ENCODE results near the gene KIFAP3. TPM values are rescaled to one million over a fixed set of nuclear protein-coding genes. Genes with fewer than 3 reads are reported as not detected.

KIFAP3 gene
- total RNA-seq, 1 experiment from 2014 or later = 2.3 TPM

DNA sequence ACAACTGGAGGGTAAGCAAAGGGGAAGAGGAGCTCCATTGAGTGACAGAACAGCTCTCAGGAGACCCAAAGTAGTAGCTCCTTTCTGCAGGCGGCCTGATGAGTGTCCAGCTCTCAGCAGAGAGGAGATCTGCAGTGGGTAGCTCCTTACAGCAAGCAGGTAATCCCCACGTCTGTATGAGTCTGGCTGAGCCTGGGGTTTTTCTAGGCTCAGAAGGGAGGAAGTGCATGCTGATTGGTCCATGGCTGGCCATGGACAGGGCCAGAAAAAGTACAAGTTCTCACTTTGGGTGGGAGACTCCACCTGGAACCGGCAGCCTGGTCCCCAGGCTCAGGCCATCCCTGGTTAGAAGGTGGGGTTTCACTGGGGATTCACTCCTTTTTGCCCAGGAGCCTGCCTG is 129.9 kb downstream of the KIFAP3 start:
- Mint-ChIP-seq H3K27me3 (ENCODE audit: low read depth) (no peaks in the 10 kb centered on the region), H3K27ac (no peak overlapping the region), H3K9me3 (no peaks in the 10 kb centered on the region), H3K4me3 (no peak overlapping the region), H3K4me1 (no peaks in the 10 kb centered on the region), H3K36me3 (no peaks in the 10 kb centered on the region)
- no peak for DNase-seq (ENCODE audit: low spot score)
- TF ChIP-seq ATF1 (CRISPR knock-in tag; IDR thresholded peaks at IDR 0.05) = no peak
- no peak for TF ChIP-seq RORB (CRISPR knock-in tag; IDR thresholded peaks at IDR 0.05)
- TF ChIP-seq, protein P1, sequence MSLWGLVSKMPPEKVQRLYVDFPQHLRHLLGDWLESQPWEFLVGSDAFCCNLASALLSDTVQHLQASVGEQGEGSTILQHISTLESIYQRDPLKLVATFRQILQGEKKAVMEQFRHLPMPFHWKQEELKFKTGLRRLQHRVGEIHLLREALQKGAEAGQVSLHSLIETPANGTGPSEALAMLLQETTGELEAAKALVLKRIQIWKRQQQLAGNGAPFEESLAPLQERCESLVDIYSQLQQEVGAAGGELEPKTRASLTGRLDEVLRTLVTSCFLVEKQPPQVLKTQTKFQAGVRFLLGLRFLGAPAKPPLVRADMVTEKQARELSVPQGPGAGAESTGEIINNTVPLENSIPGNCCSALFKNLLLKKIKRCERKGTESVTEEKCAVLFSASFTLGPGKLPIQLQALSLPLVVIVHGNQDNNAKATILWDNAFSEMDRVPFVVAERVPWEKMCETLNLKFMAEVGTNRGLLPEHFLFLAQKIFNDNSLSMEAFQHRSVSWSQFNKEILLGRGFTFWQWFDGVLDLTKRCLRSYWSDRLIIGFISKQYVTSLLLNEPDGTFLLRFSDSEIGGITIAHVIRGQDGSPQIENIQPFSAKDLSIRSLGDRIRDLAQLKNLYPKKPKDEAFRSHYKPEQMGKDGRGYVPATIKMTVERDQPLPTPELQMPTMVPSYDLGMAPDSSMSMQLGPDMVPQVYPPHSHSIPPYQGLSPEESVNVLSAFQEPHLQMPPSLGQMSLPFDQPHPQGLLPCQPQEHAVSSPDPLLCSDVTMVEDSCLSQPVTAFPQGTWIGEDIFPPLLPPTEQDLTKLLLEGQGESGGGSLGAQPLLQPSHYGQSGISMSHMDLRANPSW (CRISPR knock-in tag; conservative IDR thresholded peaks at IDR 0.05; ENCODE audit: low read depth) = no peak
- no peak for TF ChIP-seq SOX15 (CRISPR knock-in tag; IDR thresholded peaks at IDR 0.05)
- no peak for TF ChIP-seq TEAD4 (CRISPR knock-in tag; IDR thresholded peaks at IDR 0.05)
- TF ChIP-seq NFATC4 (CRISPR knock-in tag; IDR thresholded peaks at IDR 0.05) = no peak
- TF ChIP-seq, protein P2, sequence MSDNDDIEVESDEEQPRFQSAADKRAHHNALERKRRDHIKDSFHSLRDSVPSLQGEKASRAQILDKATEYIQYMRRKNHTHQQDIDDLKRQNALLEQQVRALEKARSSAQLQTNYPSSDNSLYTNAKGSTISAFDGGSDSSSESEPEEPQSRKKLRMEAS (CRISPR knock-in tag; IDR thresholded peaks at IDR 0.05) = no peak
- TF ChIP-seq SMAD3 (CRISPR knock-in tag; IDR thresholded peaks at IDR 0.05; ENCODE audit: borderline replicate concordance) = no peak
- TF ChIP-seq NR3C1 (CRISPR knock-in tag; conservative IDR thresholded peaks at IDR 0.05; ENCODE audit: low read depth) = no peak
- TF ChIP-seq, protein P3, sequence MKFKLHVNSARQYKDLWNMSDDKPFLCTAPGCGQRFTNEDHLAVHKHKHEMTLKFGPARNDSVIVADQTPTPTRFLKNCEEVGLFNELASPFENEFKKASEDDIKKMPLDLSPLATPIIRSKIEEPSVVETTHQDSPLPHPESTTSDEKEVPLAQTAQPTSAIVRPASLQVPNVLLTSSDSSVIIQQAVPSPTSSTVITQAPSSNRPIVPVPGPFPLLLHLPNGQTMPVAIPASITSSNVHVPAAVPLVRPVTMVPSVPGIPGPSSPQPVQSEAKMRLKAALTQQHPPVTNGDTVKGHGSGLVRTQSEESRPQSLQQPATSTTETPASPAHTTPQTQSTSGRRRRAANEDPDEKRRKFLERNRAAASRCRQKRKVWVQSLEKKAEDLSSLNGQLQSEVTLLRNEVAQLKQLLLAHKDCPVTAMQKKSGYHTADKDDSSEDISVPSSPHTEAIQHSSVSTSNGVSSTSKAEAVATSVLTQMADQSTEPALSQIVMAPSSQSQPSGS (CRISPR knock-in tag; IDR thresholded peaks at IDR 0.05; ENCODE audit: borderline replicate concordance, low read depth) = no peak
- TF ChIP-seq, protein P4, sequence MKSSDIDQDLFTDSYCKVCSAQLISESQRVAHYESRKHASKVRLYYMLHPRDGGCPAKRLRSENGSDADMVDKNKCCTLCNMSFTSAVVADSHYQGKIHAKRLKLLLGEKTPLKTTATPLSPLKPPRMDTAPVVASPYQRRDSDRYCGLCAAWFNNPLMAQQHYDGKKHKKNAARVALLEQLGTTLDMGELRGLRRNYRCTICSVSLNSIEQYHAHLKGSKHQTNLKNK (CRISPR knock-in tag; IDR thresholded peaks at IDR 0.05) = no peak
- TF ChIP-seq, protein P5, sequence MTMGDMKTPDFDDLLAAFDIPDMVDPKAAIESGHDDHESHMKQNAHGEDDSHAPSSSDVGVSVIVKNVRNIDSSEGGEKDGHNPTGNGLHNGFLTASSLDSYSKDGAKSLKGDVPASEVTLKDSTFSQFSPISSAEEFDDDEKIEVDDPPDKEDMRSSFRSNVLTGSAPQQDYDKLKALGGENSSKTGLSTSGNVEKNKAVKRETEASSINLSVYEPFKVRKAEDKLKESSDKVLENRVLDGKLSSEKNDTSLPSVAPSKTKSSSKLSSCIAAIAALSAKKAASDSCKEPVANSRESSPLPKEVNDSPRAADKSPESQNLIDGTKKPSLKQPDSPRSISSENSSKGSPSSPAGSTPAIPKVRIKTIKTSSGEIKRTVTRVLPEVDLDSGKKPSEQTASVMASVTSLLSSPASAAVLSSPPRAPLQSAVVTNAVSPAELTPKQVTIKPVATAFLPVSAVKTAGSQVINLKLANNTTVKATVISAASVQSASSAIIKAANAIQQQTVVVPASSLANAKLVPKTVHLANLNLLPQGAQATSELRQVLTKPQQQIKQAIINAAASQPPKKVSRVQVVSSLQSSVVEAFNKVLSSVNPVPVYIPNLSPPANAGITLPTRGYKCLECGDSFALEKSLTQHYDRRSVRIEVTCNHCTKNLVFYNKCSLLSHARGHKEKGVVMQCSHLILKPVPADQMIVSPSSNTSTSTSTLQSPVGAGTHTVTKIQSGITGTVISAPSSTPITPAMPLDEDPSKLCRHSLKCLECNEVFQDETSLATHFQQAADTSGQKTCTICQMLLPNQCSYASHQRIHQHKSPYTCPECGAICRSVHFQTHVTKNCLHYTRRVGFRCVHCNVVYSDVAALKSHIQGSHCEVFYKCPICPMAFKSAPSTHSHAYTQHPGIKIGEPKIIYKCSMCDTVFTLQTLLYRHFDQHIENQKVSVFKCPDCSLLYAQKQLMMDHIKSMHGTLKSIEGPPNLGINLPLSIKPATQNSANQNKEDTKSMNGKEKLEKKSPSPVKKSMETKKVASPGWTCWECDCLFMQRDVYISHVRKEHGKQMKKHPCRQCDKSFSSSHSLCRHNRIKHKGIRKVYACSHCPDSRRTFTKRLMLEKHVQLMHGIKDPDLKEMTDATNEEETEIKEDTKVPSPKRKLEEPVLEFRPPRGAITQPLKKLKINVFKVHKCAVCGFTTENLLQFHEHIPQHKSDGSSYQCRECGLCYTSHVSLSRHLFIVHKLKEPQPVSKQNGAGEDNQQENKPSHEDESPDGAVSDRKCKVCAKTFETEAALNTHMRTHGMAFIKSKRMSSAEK (CRISPR knock-in tag; IDR thresholded peaks at IDR 0.05; ENCODE audit: borderline replicate concordance) = no peak
- TF ChIP-seq, protein P6, sequence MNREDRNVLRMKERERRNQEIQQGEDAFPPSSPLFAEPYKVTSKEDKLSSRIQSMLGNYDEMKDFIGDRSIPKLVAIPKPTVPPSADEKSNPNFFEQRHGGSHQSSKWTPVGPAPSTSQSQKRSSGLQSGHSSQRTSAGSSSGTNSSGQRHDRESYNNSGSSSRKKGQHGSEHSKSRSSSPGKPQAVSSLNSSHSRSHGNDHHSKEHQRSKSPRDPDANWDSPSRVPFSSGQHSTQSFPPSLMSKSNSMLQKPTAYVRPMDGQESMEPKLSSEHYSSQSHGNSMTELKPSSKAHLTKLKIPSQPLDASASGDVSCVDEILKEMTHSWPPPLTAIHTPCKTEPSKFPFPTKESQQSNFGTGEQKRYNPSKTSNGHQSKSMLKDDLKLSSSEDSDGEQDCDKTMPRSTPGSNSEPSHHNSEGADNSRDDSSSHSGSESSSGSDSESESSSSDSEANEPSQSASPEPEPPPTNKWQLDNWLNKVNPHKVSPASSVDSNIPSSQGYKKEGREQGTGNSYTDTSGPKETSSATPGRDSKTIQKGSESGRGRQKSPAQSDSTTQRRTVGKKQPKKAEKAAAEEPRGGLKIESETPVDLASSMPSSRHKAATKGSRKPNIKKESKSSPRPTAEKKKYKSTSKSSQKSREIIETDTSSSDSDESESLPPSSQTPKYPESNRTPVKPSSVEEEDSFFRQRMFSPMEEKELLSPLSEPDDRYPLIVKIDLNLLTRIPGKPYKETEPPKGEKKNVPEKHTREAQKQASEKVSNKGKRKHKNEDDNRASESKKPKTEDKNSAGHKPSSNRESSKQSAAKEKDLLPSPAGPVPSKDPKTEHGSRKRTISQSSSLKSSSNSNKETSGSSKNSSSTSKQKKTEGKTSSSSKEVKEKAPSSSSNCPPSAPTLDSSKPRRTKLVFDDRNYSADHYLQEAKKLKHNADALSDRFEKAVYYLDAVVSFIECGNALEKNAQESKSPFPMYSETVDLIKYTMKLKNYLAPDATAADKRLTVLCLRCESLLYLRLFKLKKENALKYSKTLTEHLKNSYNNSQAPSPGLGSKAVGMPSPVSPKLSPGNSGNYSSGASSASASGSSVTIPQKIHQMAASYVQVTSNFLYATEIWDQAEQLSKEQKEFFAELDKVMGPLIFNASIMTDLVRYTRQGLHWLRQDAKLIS (CRISPR knock-in tag; IDR thresholded peaks at IDR 0.05; ENCODE audit: borderline replicate concordance) = no peak
- no peak for TF ChIP-seq ELF4 (CRISPR knock-in tag; IDR thresholded peaks at IDR 0.05; ENCODE audit: low read depth)
- TF ChIP-seq TP53 (CRISPR knock-in tag; IDR thresholded peaks at IDR 0.05) = no peak
- no peak for TF ChIP-seq CREM (CRISPR knock-in tag; IDR thresholded peaks at IDR 0.05)
- TF ChIP-seq, protein P7, sequence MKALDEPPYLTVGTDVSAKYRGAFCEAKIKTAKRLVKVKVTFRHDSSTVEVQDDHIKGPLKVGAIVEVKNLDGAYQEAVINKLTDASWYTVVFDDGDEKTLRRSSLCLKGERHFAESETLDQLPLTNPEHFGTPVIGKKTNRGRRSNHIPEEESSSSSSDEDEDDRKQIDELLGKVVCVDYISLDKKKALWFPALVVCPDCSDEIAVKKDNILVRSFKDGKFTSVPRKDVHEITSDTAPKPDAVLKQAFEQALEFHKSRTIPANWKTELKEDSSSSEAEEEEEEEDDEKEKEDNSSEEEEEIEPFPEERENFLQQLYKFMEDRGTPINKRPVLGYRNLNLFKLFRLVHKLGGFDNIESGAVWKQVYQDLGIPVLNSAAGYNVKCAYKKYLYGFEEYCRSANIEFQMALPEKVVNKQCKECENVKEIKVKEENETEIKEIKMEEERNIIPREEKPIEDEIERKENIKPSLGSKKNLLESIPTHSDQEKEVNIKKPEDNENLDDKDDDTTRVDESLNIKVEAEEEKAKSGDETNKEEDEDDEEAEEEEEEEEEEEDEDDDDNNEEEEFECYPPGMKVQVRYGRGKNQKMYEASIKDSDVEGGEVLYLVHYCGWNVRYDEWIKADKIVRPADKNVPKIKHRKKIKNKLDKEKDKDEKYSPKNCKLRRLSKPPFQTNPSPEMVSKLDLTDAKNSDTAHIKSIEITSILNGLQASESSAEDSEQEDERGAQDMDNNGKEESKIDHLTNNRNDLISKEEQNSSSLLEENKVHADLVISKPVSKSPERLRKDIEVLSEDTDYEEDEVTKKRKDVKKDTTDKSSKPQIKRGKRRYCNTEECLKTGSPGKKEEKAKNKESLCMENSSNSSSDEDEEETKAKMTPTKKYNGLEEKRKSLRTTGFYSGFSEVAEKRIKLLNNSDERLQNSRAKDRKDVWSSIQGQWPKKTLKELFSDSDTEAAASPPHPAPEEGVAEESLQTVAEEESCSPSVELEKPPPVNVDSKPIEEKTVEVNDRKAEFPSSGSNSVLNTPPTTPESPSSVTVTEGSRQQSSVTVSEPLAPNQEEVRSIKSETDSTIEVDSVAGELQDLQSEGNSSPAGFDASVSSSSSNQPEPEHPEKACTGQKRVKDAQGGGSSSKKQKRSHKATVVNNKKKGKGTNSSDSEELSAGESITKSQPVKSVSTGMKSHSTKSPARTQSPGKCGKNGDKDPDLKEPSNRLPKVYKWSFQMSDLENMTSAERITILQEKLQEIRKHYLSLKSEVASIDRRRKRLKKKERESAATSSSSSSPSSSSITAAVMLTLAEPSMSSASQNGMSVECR (CRISPR knock-in tag; IDR thresholded peaks at IDR 0.05; ENCODE audit: borderline replicate concordance) = no peak
- TF ChIP-seq ZNF232 (CRISPR knock-in tag; IDR thresholded peaks at IDR 0.05) = no peak
- no peak for TF ChIP-seq KAT7 (CRISPR knock-in tag; IDR thresholded peaks at IDR 0.05; ENCODE audit: borderline replicate concordance)
- no peak for TF ChIP-seq SMAD4 (CRISPR knock-in tag; IDR thresholded peaks at IDR 0.05)
- peak; percentile 53 for ATAC-seq
- ChIA-PET POLR2A (no interaction called here), CTCF (interaction anchor here (0.8 kb wide), 1 partner anchor 745 kb away, joined by 3 read pairs; no protein-coding TSS in a partner anchor)

Measured in WTC11 (cell line).